IMR-90 (cell line): Measurements from ENCODE around the gene PSEN2. TPM values are rescaled to one million over a fixed set of nuclear protein-coding genes. Genes with fewer than 3 reads are reported as not detected.
A peak's percentile ranks its signal among the peaks of the same experiment; 100 is the strongest.

Source experiments
- ATAC-seq: fragments of 200-7000 bp; cut with Tn5 transposase; 2 replicates; pipeline ENCODE4 v1.9.1; 2020; ENCODE audit warnings: low read depth, mild to moderate bottlenecking, moderate library complexity
- BruUV-seq: library from RNA; stranded (reverse); fragments of 400-500 nt; replicated peaks from 2 replicates; lab custom pipeline; 2021; lab: Mats Ljungman, UMichigan
- CTCF ChIA-PET: fragments of 300-600 bp; formaldehyde crosslinking; extraction: SDS; loops from one replicate; lab custom pipeline; 2021; ENCODE audit warnings: antibody characterized with exemption; lab: Yijun Ruan, JAX
- POLR2A ChIA-PET: fragments of 300-600 bp; sonication (Branson Sonifier 250); formaldehyde crosslinking; loops from one replicate; lab custom pipeline; 2022; ENCODE audit warnings: antibody characterized with exemption; ENCODE audit not compliant: unreplicated experiment; lab: Charles Lee
- DNase-seq: peaks from one replicate; pipeline ENCODE4 v3.0.0; 2013
- H2AFZ ChIP-seq: replicated peaks from 2 replicates; pipeline ENCODE3; 2013; ENCODE audit warnings: low read length, mild to moderate bottlenecking; ENCODE audit not compliant: poor library complexity
- H2AK5ac ChIP-seq: 2 replicates; pipeline ENCODE4 v1.6.1; 2013; ENCODE audit warnings: low read depth, low read length, inconsistent platforms
- H2AK9ac ChIP-seq: replicated peaks from 2 replicates; pipeline ENCODE3; 2013; ENCODE audit warnings: mild to moderate bottlenecking, low read depth, low read length, moderate library complexity; ENCODE audit not compliant: poor library complexity
- H2BK120ac ChIP-seq: 2 replicates; pipeline ENCODE4 v1.6.1; 2013; ENCODE audit warnings: low read depth, low read length, inconsistent platforms
- H2BK15ac ChIP-seq: 3 replicates; pipeline ENCODE4 v1.6.1; 2013; ENCODE audit warnings: low read depth, low read length, inconsistent platforms
- H2BK20ac ChIP-seq: 2 replicates; pipeline ENCODE4 v1.6.1; 2013; ENCODE audit warnings: low read depth, mild to moderate bottlenecking, inconsistent platforms, low read length, moderate library complexity
- H2BK5ac ChIP-seq: 2 replicates; pipeline ENCODE4 v1.6.1; 2013; ENCODE audit warnings: mild to moderate bottlenecking, low read depth, low read length, inconsistent platforms; ENCODE audit not compliant: poor library complexity, severe bottlenecking
- H3K14ac ChIP-seq: replicated peaks from 2 replicates; pipeline ENCODE4 v1.6.1; 2013; ENCODE audit warnings: low read depth, low read length, inconsistent platforms
- H3K18ac ChIP-seq: 2 replicates; pipeline ENCODE4 v1.6.1; 2013; ENCODE audit warnings: low read depth, low read length, control low read depth
- H3K23ac ChIP-seq: 2 replicates; pipeline ENCODE4 v1.6.1; 2013; ENCODE audit warnings: low read depth, low read length, inconsistent platforms
- H3K27ac ChIP-seq: 2 replicates; pipeline ENCODE4 v1.5.1; 2013; ENCODE audit warnings: mild to moderate bottlenecking, control low read depth, low read length; ENCODE audit not compliant: insufficient read depth
- H3K27me3 ChIP-seq: 2 replicates; pipeline ENCODE4 v1.6.1; 2013; ENCODE audit warnings: low read length; ENCODE audit not compliant: control insufficient read depth, insufficient read depth
- H3K36me3 ChIP-seq: 2 replicates; pipeline ENCODE4 v1.6.1; 2013; ENCODE audit warnings: low read length, mixed read lengths; ENCODE audit not compliant: control insufficient read depth, insufficient read depth
- H3K4ac ChIP-seq: 2 replicates; pipeline ENCODE4 v1.6.1; 2013; ENCODE audit warnings: low read depth, low read length, inconsistent platforms
- H3K4me1 ChIP-seq: 2 replicates; pipeline ENCODE4 v1.6.1; 2013; ENCODE audit warnings: low read length, mixed read lengths; ENCODE audit not compliant: control insufficient read depth, insufficient read depth
- H3K4me2 ChIP-seq: 2 replicates; pipeline ENCODE4 v1.6.1; 2013; ENCODE audit warnings: low read depth, mild to moderate bottlenecking, control low read depth, low read length, moderate library complexity
- H3K4me3 ChIP-seq: 2 replicates; pipeline ENCODE4 v1.5.1; 2013; ENCODE audit warnings: low read depth, mild to moderate bottlenecking, control low read depth, low read length, moderate library complexity; ENCODE audit not compliant: insufficient read depth
- H3K56ac ChIP-seq: 2 replicates; pipeline ENCODE4 v1.6.1; 2013; ENCODE audit warnings: low read length, inconsistent platforms; ENCODE audit not compliant: insufficient read depth; ENCODE audit errors: extremely low read depth
- H3K79me1 ChIP-seq, 2 experiments: 2 replicates each; pipeline ENCODE4 v1.6.1; 2013; ENCODE audit warnings: low read length in 2 of 2, inconsistent platforms in 1 of 2, low read depth in 1 of 2
- H3K9ac ChIP-seq: 2 replicates; pipeline ENCODE4 v1.6.1; 2013; ENCODE audit warnings: low read depth, low read length, control low read depth
- H3K9me1 ChIP-seq: 2 replicates; pipeline ENCODE4 v1.6.1; 2013; ENCODE audit warnings: low read length, inconsistent platforms; ENCODE audit not compliant: insufficient read depth
- H3K9me3 ChIP-seq: 2 replicates; pipeline ENCODE4 v1.6.1; 2013; ENCODE audit warnings: low read length; ENCODE audit not compliant: control insufficient read depth, insufficient read depth
- H4K20me1 ChIP-seq: 2 replicates; pipeline ENCODE4 v1.6.1; 2013; ENCODE audit warnings: low read length, inconsistent platforms; ENCODE audit not compliant: insufficient read depth
- H4K5ac ChIP-seq: 2 replicates; pipeline ENCODE4 v1.6.1; 2013; ENCODE audit warnings: mild to moderate bottlenecking, low read depth, low read length, control low read depth
- H4K8ac ChIP-seq, 2 experiments: 2 replicates each; pipeline ENCODE4 v1.6.1; 2013; ENCODE audit warnings: low read depth in 2 of 2, low read length in 2 of 2, control low read depth in 1 of 2, inconsistent platforms in 1 of 2
- H4K91ac ChIP-seq: 2 replicates; pipeline ENCODE4 v1.6.1; 2013; ENCODE audit warnings: low read depth, low read length, inconsistent platforms; ENCODE audit not compliant: insufficient read depth
- MAFK ChIP-seq: IDR thresholded peaks from 2 replicates; pipeline ENCODE4 v1.6.1; 2012; ENCODE audit warnings: low read depth, low read length, improper control_type of control experiment
- WGBS, 2 experiments: methylation state at CpG; one replicate each; pipeline versions ENCODE4 v1.1.5 to v1.1.7; 2013; ENCODE audit warnings: missing lambda C conversion rate in 2 of 2; ENCODE audit not compliant: insufficient read length in 1 of 2; ENCODE audit errors: extremely low coverage in 2 of 2; 5-methylcytosine and 5-hydroxymethylcytosine counted together
- dilution Hi-C: fragments of 300-500 bp; cut with HindIII; formaldehyde crosslinking; loops from one replicate; pipeline ENCODE4 v1.14.3; 2018; ENCODE audit warnings: low sequenced_read_pairs; ENCODE audit not compliant: unreplicated experiment
- in situ Hi-C: fragments of 300-500 bp; cut with MboI; formaldehyde crosslinking; loops from 3 replicates; pipeline ENCODE4 v1.14.3; 2019; ENCODE audit warnings: low sequenced_read_pairs, inconsistent platforms, mixed read lengths
- intact Hi-C: fragments of 100-400 bp; cut with micrococcal nuclease; formaldehyde crosslinking; loops from 2 replicates; pipeline ENCODE4 v1.10.0; 2022
- polyA plus RNA-seq, 3 experiments: library from polyadenylated mRNA; depleted of rRNA; stranded (reverse); fragments of >200 nt; gene quantifications; 2 replicates each; pipeline ENCODE4 v1.2.3, GENCODE V29; 2012; ENCODE audit warnings: low replicate concordance in 1 of 3
- total RNA-seq: library from RNA; depleted of rRNA; stranded (reverse); fragments of >200 nt; gene quantifications from 2 replicates; pipeline ENCODE4 v1.2.3, GENCODE V29; 2012
- TF ChIP-seq, protein P1 (sequence below): conservative IDR thresholded peaks from 2 replicates; pipeline ENCODE4 v1.5.1; 2012; ENCODE audit warnings: mild to moderate bottlenecking, low read depth, low read length, improper control_type of control experiment

PSEN2 gene
- total and polyA plus RNA-seq, 2 of the 4 experiments (the other 2 are of a cell fraction): 15.0 to 24.4 TPM

- Histone ChIP-seq H2AK5ac (no peak overlapping the region), H4K5ac (no peak overlapping the region), H4K91ac (no peak overlapping the region), H3K14ac (no peak overlapping the region), H2BK120ac (no peak overlapping the region), H2BK20ac (no peak overlapping the region), H3K9me1 (no peaks in the 10 kb centered on the region), H3K23ac (no peak overlapping the region), H2BK15ac (no peak overlapping the region), H3K56ac (no peak overlapping the region), H3K4me1 (peaks cover 2% of the 10 kb centered on the region), H3K36me3 (no peaks in the 10 kb centered on the region), H3K4ac (no peak overlapping the region), H3K9ac (no peak overlapping the region), H2AFZ (no peak overlapping the region), H3K18ac (no peak overlapping the region), H3K27me3 (no peaks in the 10 kb centered on the region), H3K4me2 (no peak overlapping the region), H3K9me3 (no peaks in the 10 kb centered on the region), H3K27ac (no peak overlapping the region), H2BK5ac (no peak overlapping the region), H4K20me1 (no peaks in the 10 kb centered on the region), H3K79me1 (no peaks in the 10 kb centered on the region), H4K8ac (no peak overlapping the region), H3K4me3 (no peak overlapping the region), H2AK9ac (no peak overlapping the region)
- CTCF ChIA-PET: interaction anchor here (1.2 kb wide), 1 partner anchor 200 kb away, joined by 4 read pairs; no protein-coding TSS in a partner anchor
- ATAC-seq (no peak), DNase-seq (no peak)
- intact Hi-C loops (no loop called here), in situ Hi-C loops (no loop called here), dilution Hi-C loops (no loop called here)
- TF ChIP-seq, protein P1, sequence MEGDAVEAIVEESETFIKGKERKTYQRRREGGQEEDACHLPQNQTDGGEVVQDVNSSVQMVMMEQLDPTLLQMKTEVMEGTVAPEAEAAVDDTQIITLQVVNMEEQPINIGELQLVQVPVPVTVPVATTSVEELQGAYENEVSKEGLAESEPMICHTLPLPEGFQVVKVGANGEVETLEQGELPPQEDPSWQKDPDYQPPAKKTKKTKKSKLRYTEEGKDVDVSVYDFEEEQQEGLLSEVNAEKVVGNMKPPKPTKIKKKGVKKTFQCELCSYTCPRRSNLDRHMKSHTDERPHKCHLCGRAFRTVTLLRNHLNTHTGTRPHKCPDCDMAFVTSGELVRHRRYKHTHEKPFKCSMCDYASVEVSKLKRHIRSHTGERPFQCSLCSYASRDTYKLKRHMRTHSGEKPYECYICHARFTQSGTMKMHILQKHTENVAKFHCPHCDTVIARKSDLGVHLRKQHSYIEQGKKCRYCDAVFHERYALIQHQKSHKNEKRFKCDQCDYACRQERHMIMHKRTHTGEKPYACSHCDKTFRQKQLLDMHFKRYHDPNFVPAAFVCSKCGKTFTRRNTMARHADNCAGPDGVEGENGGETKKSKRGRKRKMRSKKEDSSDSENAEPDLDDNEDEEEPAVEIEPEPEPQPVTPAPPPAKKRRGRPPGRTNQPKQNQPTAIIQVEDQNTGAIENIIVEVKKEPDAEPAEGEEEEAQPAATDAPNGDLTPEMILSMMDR: no peak
- peak; percentile 52 for TF ChIP-seq MAFK
- BruUV-seq: no TSS peak
- 98% methylated on average over 5 of the region's 19 CpGs; no CpG with 5 or more reads in 1 of the 2 experiments for WGBS, 2 experiments
- POLR2A ChIA-PET: no interaction called here
Measured at GRCh38 chr1:226826479-226827261, 43.7 kb upstream of the PSEN2 start.
